D341Med (cell line): ENCODE results near the gene SH3RF3.

Experiments used
- DNase-seq: peaks from one replicate; pipeline ENCODE4 v3.0.0; 2012; ENCODE audit warnings: low spot score

Gene SH3RF3

GRCh38 chr2:109340381-109340780, 211.4 kb downstream of the SH3RF3 start:
- DNase-seq: no peak

GRCh38 chr2:109341355-109342255, 212.6 kb downstream of the SH3RF3 start:
- no peak for DNase-seq

GRCh38 chr2:109342256-109342850, 213.3 kb downstream of the SH3RF3 start:
- DNase-seq: no peak

- peak; percentile 43 for DNase-seq
Measured at GRCh38 chr2:109342930-109343329, 213.9 kb downstream of the SH3RF3 start.

GRCh38 chr2:109343460-109343859, 214.5 kb downstream of the SH3RF3 start:
- no peak for DNase-seq

- DNase-seq: no peak
Measured at GRCh38 chr2:109344270-109344805, 215.3 kb downstream of the SH3RF3 start.

- no peak for DNase-seq
Measured at GRCh38 chr2:109345091-109345490, 216.1 kb downstream of the SH3RF3 start.

- no peak for DNase-seq
Measured at GRCh38 chr2:109345653-109346480, 216.9 kb downstream of the SH3RF3 start.

- DNase-seq: no peak
Measured at GRCh38 chr2:109346601-109347228, 217.7 kb downstream of the SH3RF3 start.

GRCh38 chr2:109347626-109348025, 218.6 kb downstream of the SH3RF3 start:
- DNase-seq: no peak

- DNase-seq: no peak
Measured at GRCh38 chr2:109348190-109348589, 219.2 kb downstream of the SH3RF3 start.

GRCh38 chr2:109348671-109349502, 219.9 kb downstream of the SH3RF3 start:
- DNase-seq: no peak

GRCh38 chr2:109349503-109350465, 220.8 kb downstream of the SH3RF3 start:
- no peak for DNase-seq

- DNase-seq: no peak
Measured at GRCh38 chr2:109350526-109350925, 221.5 kb downstream of the SH3RF3 start.

- no peak for DNase-seq
Measured at GRCh38 chr2:109351164-109351756, 222.3 kb downstream of the SH3RF3 start.

GRCh38 chr2:109352056-109352897, 223.3 kb downstream of the SH3RF3 start:
- no peak for DNase-seq

GRCh38 chr2:109352898-109353689, 224.1 kb downstream of the SH3RF3 start:
- no peak for DNase-seq
